Stromal cell of bone marrow (primary cell): ENCODE results near the gene THAP11.
"Not testable (repeated sequence)": the region's sequence is repeated elsewhere in the genome, so short reads cannot be mapped to it uniquely, and the experiment has no call there.

Experiments used
- DNase-seq: peaks from one replicate; pipeline ENCODE4 v3.0.0-alpha.2; 2012; ENCODE audit warnings: low read depth

THAP11 gene

GRCh38 chr16:67837190-67837589 is 4.9 kb upstream of the THAP11 start:
- not testable (repeated sequence) for DNase-seq

- no peak for DNase-seq
Measured at GRCh38 chr16:67837811-67838210, 4.3 kb upstream of the THAP11 start.

GRCh38 chr16:67841198-67841815 is 813 bp upstream of the THAP11 start:
- no peak for DNase-seq

GRCh38 chr16:67842509-67843342 is 606 bp downstream of the THAP11 start:
- DNase-seq: no peak

GRCh38 chr16:67843343-67843765 is 1.2 kb downstream of the THAP11 start:
- DNase-seq: no peak

- no peak for DNase-seq
Measured at GRCh38 chr16:67844497-67844896, 2.4 kb downstream of the THAP11 start.

- no peak for DNase-seq
Measured at GRCh38 chr16:67845291-67846062, 3.4 kb downstream of the THAP11 start.

GRCh38 chr16:67846063-67846319 is 3.9 kb downstream of the THAP11 start:
- DNase-seq: no peak

- DNase-seq: peak; percentile 89
Measured at GRCh38 chr16:67846320-67847063, 4.4 kb downstream of the THAP11 start, which contains the start of gene NUTF2. NUTF2 (plus strand) TSS chr16:67846933; CDS start chr16:67865131, 18,198 bp downstream.

GRCh38 chr16:67847064-67847861 is 5.1 kb downstream of the THAP11 start, which contains the start of gene CENPT:
CENPT (minus strand) TSS chr16:67847693; CDS start chr16:67833859, 13,834 bp downstream.
- no peak for DNase-seq

- no peak for DNase-seq
Measured at GRCh38 chr16:67848118-67848517, 6.0 kb downstream of the THAP11 start.

- no peak for DNase-seq
Measured at GRCh38 chr16:67853670-67854069, 11.6 kb downstream of the THAP11 start.

- no peak for DNase-seq
Measured at GRCh38 chr16:67855789-67856188, 13.7 kb downstream of the THAP11 start.

GRCh38 chr16:67856927-67857546 is 14.9 kb downstream of the THAP11 start:
- DNase-seq: no peak

GRCh38 chr16:67857547-67858233 is 15.6 kb downstream of the THAP11 start:
- DNase-seq: peak; percentile 97

- no peak for DNase-seq
Measured at GRCh38 chr16:67858500-67858899, 16.4 kb downstream of the THAP11 start.

GRCh38 chr16:67860589-67861398 is 18.7 kb downstream of the THAP11 start:
- peak; percentile 64 for DNase-seq

GRCh38 chr16:67861877-67862276 is 19.8 kb downstream of the THAP11 start:
- no peak for DNase-seq
